Caco-2 (cell line): ENCODE data around the gene RAD51B. TPM values are rescaled to one million over a fixed set of nuclear protein-coding genes. Genes with fewer than 3 reads are reported as not detected.

Experiments used
- BruUV-seq: library from RNA; stranded (reverse); fragments of 400-500 nt; replicated peaks from 2 replicates; lab custom pipeline; 2021; lab: Mats Ljungman, UMichigan
- CTCF ChIA-PET: fragments of 300-600 bp; sonication (Branson Sonifier 250); formaldehyde crosslinking; loops from one replicate; lab custom pipeline; 2022; ENCODE audit warnings: antibody characterized with exemption; lab: Charles Lee
- POLR2A ChIA-PET: fragments of 300-600 bp; sonication (Branson Sonifier 250); formaldehyde crosslinking; loops from one replicate; lab custom pipeline; 2022; ENCODE audit warnings: antibody characterized with exemption; lab: Charles Lee
- DNase-seq, 2 experiments: peaks; one replicate each; pipeline versions ENCODE4 v3.0.0 to v3.0.0-alpha.2; 2020 to 2022
- H3K27me3 ChIP-seq: replicated peaks from 2 replicates; pipeline ENCODE4 v1.6.0; 2011; ENCODE audit warnings: low read length; ENCODE audit not compliant: control insufficient read depth, insufficient read depth
- H3K36me3 ChIP-seq: 2 replicates; pipeline ENCODE4 v1.5.1; 2011; ENCODE audit warnings: low read length; ENCODE audit not compliant: control insufficient read depth, insufficient read depth
- H3K4me1 ChIP-seq: fragments of 250-450 bp; sonication (Bioruptor Pico); 2 replicates; pipeline ENCODE4 v1.5.1; 2020; ENCODE audit warnings: mild to moderate bottlenecking
- H3K4me3 ChIP-seq: 2 replicates; pipeline ENCODE4 v1.5.1; 2011; ENCODE audit warnings: low read depth, mild to moderate bottlenecking, control low read depth, low read length
- H3K9me3 ChIP-seq: fragments of 250-450 bp; sonication (Bioruptor Pico); 2 replicates; pipeline ENCODE4 v1.5.1; 2020; ENCODE audit warnings: mild to moderate bottlenecking, moderate library complexity
- H3K27ac Mint-ChIP-seq: one replicate; pipeline ENCODE4 v1.8.0; 2022; ENCODE audit warnings: mixed read lengths; ENCODE audit not compliant: unreplicated experiment
- H3K27me3 Mint-ChIP-seq: one replicate; pipeline ENCODE4 v1.8.0; 2022; ENCODE audit warnings: mixed read lengths; ENCODE audit not compliant: insufficient read depth, unreplicated experiment
- H3K36me3 Mint-ChIP-seq: one replicate; pipeline ENCODE4 v1.8.0; 2022; ENCODE audit warnings: mild to moderate bottlenecking, mixed read lengths; ENCODE audit not compliant: insufficient read depth, unreplicated experiment
- H3K4me1 Mint-ChIP-seq: one replicate; pipeline ENCODE4 v1.8.0; 2022; ENCODE audit warnings: low read depth, mixed read lengths; ENCODE audit not compliant: unreplicated experiment
- H3K4me3 Mint-ChIP-seq: one replicate; pipeline ENCODE4 v1.8.0; 2022; ENCODE audit warnings: mild to moderate bottlenecking, moderate library complexity, mixed read lengths; ENCODE audit not compliant: unreplicated experiment
- H3K9me3 Mint-ChIP-seq: one replicate; pipeline ENCODE4 v1.8.0; 2022; ENCODE audit warnings: mixed read lengths; ENCODE audit not compliant: unreplicated experiment
- CTCF ChIP-seq, 2 experiments: fragments of 200-600 bp in 1 of 2; IDR thresholded peaks; 1 replicate in 1 of 2; 2 replicates in 1 of 2; pipeline versions ENCODE4 v1.5.1 to v1.8.0; 2011 to 2022; ENCODE audit warnings: antibody characterized with exemption in 1 of 2, control low read depth in 1 of 2, inconsistent platforms in 1 of 2, low read depth in 1 of 2, low read length in 1 of 2, mild to moderate bottlenecking in 1 of 2, moderate library complexity in 1 of 2; ENCODE audit not compliant: insufficient read depth in 1 of 2, severe bottlenecking in 1 of 2, unreplicated experiment in 1 of 2
- intact Hi-C: fragments of 100-400 bp; cut with micrococcal nuclease; formaldehyde crosslinking; loops from one replicate; pipeline ENCODE4 v1.10.0; 2022; ENCODE audit not compliant: unreplicated experiment
- total RNA-seq: library from RNA; stranded (reverse); gene quantifications from 2 replicates; pipeline ENCODE4 v1.2.3, GENCODE V29; 2022

RAD51B gene
- total RNA-seq, 1 experiment from 2014 or later: 16.7 TPM

DNA sequence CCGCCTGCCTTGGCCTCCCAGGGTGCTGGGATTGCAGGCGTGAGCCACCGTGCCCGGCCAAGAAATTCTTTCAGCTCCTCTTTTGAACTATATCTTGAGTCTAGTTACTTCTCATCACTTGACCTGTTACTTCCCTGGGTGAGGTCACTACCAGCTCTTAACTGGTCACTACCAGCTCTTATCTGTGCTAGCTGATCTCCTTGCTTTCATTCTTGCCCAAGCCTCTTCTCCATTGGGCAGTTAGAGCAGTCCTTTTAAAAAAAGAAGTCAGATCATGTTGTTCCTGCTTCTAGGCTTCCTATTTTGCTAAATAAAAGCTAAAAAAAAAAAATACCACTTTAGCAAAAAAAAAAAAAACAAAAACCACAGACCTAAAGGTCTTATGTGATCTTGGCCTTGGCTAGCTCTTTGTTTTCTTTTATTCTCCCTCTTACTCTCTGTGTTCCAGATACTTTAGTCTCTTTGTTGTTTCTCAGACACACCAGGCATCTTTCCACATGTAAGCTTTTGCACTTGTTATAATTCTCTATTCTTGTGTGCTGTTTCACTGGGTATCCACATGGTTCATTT lies 63.5 kb downstream of the RAD51B start:
- intact Hi-C loops: no loop called here
- no peaks in the 10 kb centered on the region for H3K27me3 Mint-ChIP-seq
- no peak overlapping the region for H3K4me3 ChIP-seq
- H3K27me3 ChIP-seq: no peaks in the 10 kb centered on the region
- H3K27ac Mint-ChIP-seq: no peak overlapping the region
- no peaks in the 10 kb centered on the region for H3K36me3 ChIP-seq
- POLR2A ChIA-PET: no interaction called here
- no peaks in the 10 kb centered on the region for H3K9me3 Mint-ChIP-seq
- no peaks in the 10 kb centered on the region for H3K9me3 ChIP-seq
- no TSS peak for BruUV-seq
- H3K4me1 Mint-ChIP-seq: peaks cover 7% of the 10 kb centered on the region
- no peaks in the 10 kb centered on the region for H3K36me3 Mint-ChIP-seq
- DNase-seq: no peak
- H3K4me1 ChIP-seq: no peaks in the 10 kb centered on the region
- no peak for TF ChIP-seq CTCF (IDR thresholded peaks at IDR 0.05; ENCODE audit: insufficient read depth in 1 of 2, low read depth in 1 of 2, low read length in 1 of 2, severe bottlenecking in 1 of 2, unreplicated experiment in 1 of 2)
- CTCF ChIA-PET: interaction anchor here (0.7 to 1.6 kb wide), 3 partner anchors 51 to 942 kb away, joined by 3 to 5 read pairs (median 3); no protein-coding TSS in a partner anchor
- no peak overlapping the region for H3K4me3 Mint-ChIP-seq

- CTCF ChIA-PET: interaction anchor here (1.6 kb wide), 1 partner anchor 50 kb away, joined by 3 read pairs; no protein-coding TSS in a partner anchor
- H3K27me3 Mint-ChIP-seq: no peaks in the 10 kb centered on the region
- Histone ChIP-seq H3K27me3 (no peaks in the 10 kb centered on the region), H3K4me1 (no peaks in the 10 kb centered on the region), H3K9me3 (no peaks in the 10 kb centered on the region), H3K4me3 (no peak overlapping the region), H3K36me3 (no peaks in the 10 kb centered on the region)
- H3K4me3 Mint-ChIP-seq: no peak overlapping the region
- H3K4me1 Mint-ChIP-seq: peaks cover 7% of the 10 kb centered on the region
- peak in 1 of 2 experiments; percentile 26 for TF ChIP-seq CTCF (IDR thresholded peaks at IDR 0.05; ENCODE audit: insufficient read depth in 1 of 2, low read depth in 1 of 2, low read length in 1 of 2, severe bottlenecking in 1 of 2, unreplicated experiment in 1 of 2)
- DNase-seq: no peak
- BruUV-seq: no TSS peak
- H3K9me3 Mint-ChIP-seq: no peaks in the 10 kb centered on the region
- H3K36me3 Mint-ChIP-seq: no peaks in the 10 kb centered on the region
- intact Hi-C loops: no loop called here
- no peak overlapping the region for H3K27ac Mint-ChIP-seq
- POLR2A ChIA-PET: no interaction called here
These were observed 64.1 kb downstream of the RAD51B start for GRCh38 chr14:67883717-67884116.

DNA sequence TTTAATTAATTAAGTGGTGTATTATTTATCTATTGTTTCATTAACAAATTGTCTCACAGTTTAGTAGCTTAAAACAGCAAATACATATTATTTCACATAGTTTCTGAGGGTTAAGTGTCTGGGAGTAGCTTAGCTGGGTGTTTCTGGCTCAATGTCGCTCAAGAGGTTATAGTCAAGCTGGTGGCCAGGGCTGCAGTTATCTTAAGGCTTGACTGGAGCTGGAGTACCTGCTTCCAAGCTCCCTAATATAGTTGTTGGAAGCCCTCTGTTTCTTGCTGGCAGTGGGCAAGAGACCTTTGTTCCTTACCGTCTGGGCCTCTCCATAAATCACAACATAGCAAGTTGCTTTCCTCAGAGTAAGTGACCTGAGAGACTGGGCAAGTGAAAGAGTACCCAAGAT lies 66.6 kb downstream of the RAD51B start:
- no peaks in the 10 kb centered on the region for H3K27me3 Mint-ChIP-seq
- DNase-seq: no peak
- Histone ChIP-seq H3K27me3 (no peaks in the 10 kb centered on the region), H3K4me1 (no peaks in the 10 kb centered on the region), H3K36me3 (no peaks in the 10 kb centered on the region), H3K9me3 (no peaks in the 10 kb centered on the region), H3K4me3 (no peak overlapping the region)
- no peak overlapping the region for H3K4me3 Mint-ChIP-seq
- ChIA-PET POLR2A (no interaction called here), CTCF (interaction anchor here (0.6 kb wide), 1 partner anchor 219 kb away, joined by 5 read pairs; no protein-coding TSS in a partner anchor)
- H3K9me3 Mint-ChIP-seq: no peaks in the 10 kb centered on the region
- TF ChIP-seq CTCF (IDR thresholded peaks at IDR 0.05; ENCODE audit: insufficient read depth in 1 of 2, low read depth in 1 of 2, low read length in 1 of 2, severe bottlenecking in 1 of 2, unreplicated experiment in 1 of 2): no peak
- intact Hi-C loops: no loop called here
- no peaks in the 10 kb centered on the region for H3K36me3 Mint-ChIP-seq
- peaks cover 7% of the 10 kb centered on the region for H3K4me1 Mint-ChIP-seq
- BruUV-seq: no TSS peak
- no peak overlapping the region for H3K27ac Mint-ChIP-seq
